Activated CD4-positive, alpha-beta T cell treated with anti-CD3 and anti-CD28 coated beads, Interleukin-10, Interleukin-2, amounts not matched to agents 100 ng/mL and 50 ng/mL, durations not matched to agents 16 hours and 8 hours (primary cell): ENCODE data around the gene CCSER1.
A peak's percentile ranks its signal among the peaks of the same experiment; 100 is the strongest.
"Not testable (repeated sequence)": the region's sequence is repeated elsewhere in the genome, so short reads cannot be mapped to it uniquely, and the experiment has no call there.

Source experiments
- DNase-seq: peaks from one replicate; pipeline ENCODE4 v3.0.0-alpha.2; 2020

The CCSER1 gene

GRCh38 chr4:90580326-90580725 lies 453.1 kb downstream of the CCSER1 start:
- no peak for DNase-seq

- DNase-seq, result no peak
Observed at GRCh38 chr4:90582087-90582486, 454.9 kb downstream of the CCSER1 start.

GRCh38 chr4:90584051-90584450 lies 456.9 kb downstream of the CCSER1 start:
- no peak for DNase-seq

GRCh38 chr4:90585961-90586360 lies 458.8 kb downstream of the CCSER1 start:
- no peak for DNase-seq

GRCh38 chr4:90586799-90587198 lies 459.6 kb downstream of the CCSER1 start:
- no peak for DNase-seq

- DNase-seq, result no peak
Observed at GRCh38 chr4:90597927-90598326, 470.7 kb downstream of the CCSER1 start.

- no peak for DNase-seq
Observed at GRCh38 chr4:90598741-90599140, 471.5 kb downstream of the CCSER1 start.

GRCh38 chr4:90602726-90603125 lies 475.5 kb downstream of the CCSER1 start:
- no peak for DNase-seq

GRCh38 chr4:90603540-90603939 lies 476.3 kb downstream of the CCSER1 start:
- DNase-seq, result no peak

GRCh38 chr4:90606781-90607180 lies 479.6 kb downstream of the CCSER1 start:
- no peak for DNase-seq

GRCh38 chr4:90614371-90614770 lies 487.2 kb downstream of the CCSER1 start:
- DNase-seq, result no peak

- DNase-seq, result no peak
Observed at GRCh38 chr4:90621080-90621479, 493.9 kb downstream of the CCSER1 start.

GRCh38 chr4:90624781-90625180 lies 497.6 kb downstream of the CCSER1 start:
- DNase-seq, result no peak

- DNase-seq, result no peak
Observed at GRCh38 chr4:90641861-90642599, 514.8 kb downstream of the CCSER1 start.

GRCh38 chr4:90643156-90643555 lies 516.0 kb downstream of the CCSER1 start:
- no peak for DNase-seq

- DNase-seq, result no peak
Observed at GRCh38 chr4:90648311-90648710, 521.1 kb downstream of the CCSER1 start.

GRCh38 chr4:90648791-90649190 lies 521.6 kb downstream of the CCSER1 start:
- no peak for DNase-seq

- no peak for DNase-seq
Observed at GRCh38 chr4:90660672-90661071, 533.5 kb downstream of the CCSER1 start.

GRCh38 chr4:90670183-90670582 lies 543.0 kb downstream of the CCSER1 start:
- DNase-seq, result no peak

GRCh38 chr4:90689739-90690138 lies 562.5 kb downstream of the CCSER1 start:
- DNase-seq, result no peak

- no peak for DNase-seq
Observed at GRCh38 chr4:90695411-90695810, 568.2 kb downstream of the CCSER1 start.

- not testable (repeated sequence) for DNase-seq
Observed at GRCh38 chr4:90705501-90705900, 578.3 kb downstream of the CCSER1 start.

GRCh38 chr4:90715242-90715641 lies 588.0 kb downstream of the CCSER1 start:
- peak; percentile 41 for DNase-seq

- no peak for DNase-seq
Observed at GRCh38 chr4:90718931-90719330, 591.7 kb downstream of the CCSER1 start.

GRCh38 chr4:90727938-90728337 lies 600.7 kb downstream of the CCSER1 start:
- DNase-seq, result no peak
